Adrenal gland (tissue), 5 donors: ENCODE measurements around the gene PTPRN2.

Experiments used
- CTCF ChIP-seq, 6 experiments: fragments of 450-650 bp in 4 of 6; fragments of 200-600 bp in 2 of 6; sonication (generic) in 1 of 6; IDR thresholded peaks; 1 replicate in 5 of 6; 2 replicates in 1 of 6; pipeline versions ENCODE4 v1.5.1 to v1.8.0; 2016 to 2021; ENCODE audit warnings: antibody characterized with exemption in 6 of 6, mild to moderate bottlenecking in 2 of 6, moderate library complexity in 1 of 6
- POLR2A ChIP-seq, 2 donors: fragments of 450-650 bp; IDR thresholded peaks; one replicate each; pipeline ENCODE4 v1.6.1; 2017; ENCODE audit warnings: antibody characterized with exemption in 2 of 2, mild to moderate bottlenecking in 2 of 2, moderate library complexity in 1 of 2
- donor health status: DM: no; HTN: no; CAD: no.

GRCh38 chr7:157984423-157985163, 603.0 kb downstream of the PTPRN2 start:
- TF ChIP-seq CTCF (IDR thresholded peaks at IDR 0.05) (no peak), POLR2A (IDR thresholded peaks at IDR 0.05) (no peak)
